ENCODE results near the gene UGT8. TPM values are rescaled to one million over a fixed set of nuclear protein-coding genes. Genes with fewer than 3 reads are reported as not detected.

UGT8 gene
- total RNA-seq, 2 experiments from 2014 or later = 0.11 TPM; not detected in 1

DNA sequence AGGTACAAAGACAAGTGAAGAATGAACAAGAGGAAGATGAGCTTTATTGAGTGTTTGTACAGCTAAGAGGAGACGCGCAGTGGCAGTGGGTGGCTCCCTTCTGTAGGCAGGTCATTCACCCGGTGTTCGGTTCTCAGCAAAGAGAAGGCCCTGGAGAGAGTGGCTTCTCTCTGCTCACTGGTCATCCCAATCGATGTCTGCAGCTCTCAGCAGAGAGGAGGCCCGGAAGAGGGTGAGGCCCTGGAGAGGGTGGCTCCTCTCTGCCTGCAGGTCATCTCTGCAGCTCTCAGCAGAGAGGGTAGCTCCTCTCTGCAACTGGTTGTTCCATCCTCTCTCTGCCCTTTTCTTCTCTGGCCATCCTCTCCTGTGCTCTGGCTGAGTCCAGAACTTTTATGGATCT lies 126.5 kb downstream of the UGT8 start:
- no peak for DNase-seq
- ChIA-PET POLR2A (no interaction called here), CTCF (no interaction called here)
- peaks cover 3% of the 10 kb centered on the region for H3K27me3 Mint-ChIP-seq
- H3K27ac Mint-ChIP-seq = no peak overlapping the region
- H3K36me3 Mint-ChIP-seq (ENCODE audit: low read depth) = no peaks in the 10 kb centered on the region
- no peaks in the 10 kb centered on the region for H3K4me1 Mint-ChIP-seq (ENCODE audit: low read depth)
- no peak overlapping the region for H3K4me3 Mint-ChIP-seq
- H3K9me3 Mint-ChIP-seq = no peaks in the 10 kb centered on the region
- Histone ChIP-seq H3K27me3 (ENCODE audit: control insufficient read depth in 1 of 2, insufficient read depth in 2 of 2, low read length in 2 of 2) (no peaks in the 10 kb centered on the region), H3K9me3 (ENCODE audit: control insufficient read depth in 1 of 2, insufficient read depth in 1 of 2, low read length in 2 of 2) (peaks cover 0 to 9% of the 10 kb centered on the region in 2 experiments), H3K4me1 (ENCODE audit: insufficient read depth, low read length) (no peaks in the 10 kb centered on the region), H3K36me3 (ENCODE audit: insufficient read depth, low read length) (no peaks in the 10 kb centered on the region), H3K4me3 (ENCODE audit: low read length) (no peak overlapping the region), H3K27ac (ENCODE audit: low read depth in 1 of 2, low read length in 2 of 2) (no peak overlapping the region)
- no peak for ATAC-seq (ENCODE audit: poor library complexity)
- TF ChIP-seq, protein P1, sequence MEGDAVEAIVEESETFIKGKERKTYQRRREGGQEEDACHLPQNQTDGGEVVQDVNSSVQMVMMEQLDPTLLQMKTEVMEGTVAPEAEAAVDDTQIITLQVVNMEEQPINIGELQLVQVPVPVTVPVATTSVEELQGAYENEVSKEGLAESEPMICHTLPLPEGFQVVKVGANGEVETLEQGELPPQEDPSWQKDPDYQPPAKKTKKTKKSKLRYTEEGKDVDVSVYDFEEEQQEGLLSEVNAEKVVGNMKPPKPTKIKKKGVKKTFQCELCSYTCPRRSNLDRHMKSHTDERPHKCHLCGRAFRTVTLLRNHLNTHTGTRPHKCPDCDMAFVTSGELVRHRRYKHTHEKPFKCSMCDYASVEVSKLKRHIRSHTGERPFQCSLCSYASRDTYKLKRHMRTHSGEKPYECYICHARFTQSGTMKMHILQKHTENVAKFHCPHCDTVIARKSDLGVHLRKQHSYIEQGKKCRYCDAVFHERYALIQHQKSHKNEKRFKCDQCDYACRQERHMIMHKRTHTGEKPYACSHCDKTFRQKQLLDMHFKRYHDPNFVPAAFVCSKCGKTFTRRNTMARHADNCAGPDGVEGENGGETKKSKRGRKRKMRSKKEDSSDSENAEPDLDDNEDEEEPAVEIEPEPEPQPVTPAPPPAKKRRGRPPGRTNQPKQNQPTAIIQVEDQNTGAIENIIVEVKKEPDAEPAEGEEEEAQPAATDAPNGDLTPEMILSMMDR (IDR thresholded peaks at IDR 0.05) = no peak
- intact Hi-C loops (cut with DNase I, micrococcal nuclease) = no loop called here

DNA sequence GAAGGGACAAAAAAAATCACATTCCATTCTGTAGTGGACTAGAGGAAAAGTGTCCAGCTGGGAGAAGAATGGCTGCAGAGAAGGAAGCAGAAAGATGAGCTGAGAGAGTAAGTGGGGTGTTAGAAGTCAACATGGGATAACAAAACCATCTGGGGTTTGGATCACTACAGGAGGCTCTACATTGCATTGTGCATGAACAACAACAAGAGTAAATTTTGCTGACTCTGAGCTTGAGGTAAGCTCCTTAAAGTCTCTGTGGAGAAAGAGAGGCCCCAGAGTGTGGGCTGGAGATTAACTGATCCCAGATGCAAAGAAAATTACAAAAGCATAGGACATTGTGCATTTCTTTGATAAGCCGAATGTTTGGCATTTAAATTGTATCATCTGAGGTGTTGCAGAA lies 128.9 kb downstream of the UGT8 start:
- Mint-ChIP-seq H3K27me3 (no peaks in the 10 kb centered on the region), H3K36me3 (ENCODE audit: low read depth) (no peaks in the 10 kb centered on the region), H3K9me3 (no peaks in the 10 kb centered on the region), H3K27ac (no peak overlapping the region), H3K4me1 (ENCODE audit: low read depth) (no peaks in the 10 kb centered on the region), H3K4me3 (no peak overlapping the region)
- DNase-seq = no peak
- Histone ChIP-seq H3K4me3 (ENCODE audit: low read length) (no peak overlapping the region), H3K4me1 (ENCODE audit: insufficient read depth, low read length) (no peaks in the 10 kb centered on the region), H3K36me3 (ENCODE audit: insufficient read depth, low read length) (no peaks in the 10 kb centered on the region), H3K27me3 (ENCODE audit: control insufficient read depth in 1 of 2, insufficient read depth in 2 of 2, low read length in 2 of 2) (no peaks in the 10 kb centered on the region), H3K27ac (ENCODE audit: low read depth in 1 of 2, low read length in 2 of 2) (no peak overlapping the region), H3K9me3 (ENCODE audit: control insufficient read depth in 1 of 2, insufficient read depth in 1 of 2, low read length in 2 of 2) (peaks cover 0 to 9% of the 10 kb centered on the region in 2 experiments)
- CTCF ChIA-PET = no interaction called here
- POLR2A ChIA-PET = no interaction called here
- TF ChIP-seq, protein P1 (IDR thresholded peaks at IDR 0.05) = no peak
- ATAC-seq (ENCODE audit: poor library complexity) = no peak
- intact Hi-C loops (cut with DNase I, micrococcal nuclease) = no loop called here

Small RNAs within 50 kb of the gene (microRNA-seq; reads per million reads assigned to microRNA genes)
- not detected for gene MIR577 (ENCODE audit: borderline microRNAs expressed, borderline replicate concordance)
